ENCODE measurements around the gene WFDC5.
A peak's percentile ranks its signal among the peaks of the same experiment; 100 is the strongest.
"Not testable (repeated sequence)": the region's sequence is repeated elsewhere in the genome, so short reads cannot be mapped to it uniquely, and the experiment has no call there.

WFDC5 gene

GRCh38 chr20:45114465-45115385 lies at the start of gene WFDC5:
WFDC5 (minus strand) TSS chr20:45115174; CDS start chr20:45115083, 91 bp downstream.
- DNase-seq (ENCODE audit: extremely low read depth in 1 of 2, low read depth in 1 of 2): no peak

- DNase-seq (ENCODE audit: extremely low read depth in 1 of 2, low read depth in 1 of 2): no peak
Observed at GRCh38 chr20:45163083-45163803, 48.3 kb upstream of the WFDC5 start.

GRCh38 chr20:45157962-45158361 lies 43.0 kb upstream of the WFDC5 start:
- DNase-seq (ENCODE audit: extremely low read depth in 1 of 2, low read depth in 1 of 2): no peak

- DNase-seq (ENCODE audit: extremely low read depth in 1 of 2, low read depth in 1 of 2): no peak
Observed at GRCh38 chr20:45156713-45157112, 41.7 kb upstream of the WFDC5 start.

- not testable (repeated sequence) for DNase-seq (ENCODE audit: extremely low read depth in 1 of 2, low read depth in 1 of 2)
Observed at GRCh38 chr20:45154794-45155193, 39.8 kb upstream of the WFDC5 start.

GRCh38 chr20:45154183-45154582 lies 39.2 kb upstream of the WFDC5 start:
- no peak for DNase-seq (ENCODE audit: extremely low read depth in 1 of 2, low read depth in 1 of 2)

GRCh38 chr20:45153752-45154151 lies 38.8 kb upstream of the WFDC5 start:
- DNase-seq (ENCODE audit: extremely low read depth in 1 of 2, low read depth in 1 of 2): no peak

GRCh38 chr20:45153147-45153546 lies 38.2 kb upstream of the WFDC5 start:
- no peak for DNase-seq (ENCODE audit: extremely low read depth in 1 of 2, low read depth in 1 of 2)

GRCh38 chr20:45152405-45152804 lies 37.4 kb upstream of the WFDC5 start:
- DNase-seq (ENCODE audit: extremely low read depth in 1 of 2, low read depth in 1 of 2): no peak

- DNase-seq (ENCODE audit: extremely low read depth in 1 of 2, low read depth in 1 of 2): no peak
Observed at GRCh38 chr20:45149062-45149461, 34.1 kb upstream of the WFDC5 start.

GRCh38 chr20:45140836-45141235 lies 25.9 kb upstream of the WFDC5 start:
- DNase-seq (ENCODE audit: extremely low read depth in 1 of 2, low read depth in 1 of 2): no peak

GRCh38 chr20:45139733-45140375 lies 24.9 kb upstream of the WFDC5 start:
- not testable (repeated sequence) for DNase-seq (ENCODE audit: extremely low read depth in 1 of 2, low read depth in 1 of 2)

- DNase-seq (ENCODE audit: extremely low read depth in 1 of 2, low read depth in 1 of 2): peak in 1 of 2 donors; percentile 24
Observed at GRCh38 chr20:45138561-45139300, 23.8 kb upstream of the WFDC5 start.

- no peak for DNase-seq (ENCODE audit: extremely low read depth in 1 of 2, low read depth in 1 of 2)
Observed at GRCh38 chr20:45136911-45137310, 21.9 kb upstream of the WFDC5 start.

- no peak for DNase-seq (ENCODE audit: extremely low read depth in 1 of 2, low read depth in 1 of 2)
Observed at GRCh38 chr20:45128099-45128498, 13.1 kb upstream of the WFDC5 start.

GRCh38 chr20:45124365-45124764 lies 9.4 kb upstream of the WFDC5 start, which contains the start of gene WFDC12:
WFDC12 (minus strand) TSS chr20:45124465; CDS start chr20:45124447, 18 bp downstream.
- DNase-seq (ENCODE audit: extremely low read depth in 1 of 2, low read depth in 1 of 2): no peak

GRCh38 chr20:45121388-45121787 lies 6.4 kb upstream of the WFDC5 start:
- DNase-seq (ENCODE audit: extremely low read depth in 1 of 2, low read depth in 1 of 2): no peak

GRCh38 chr20:45119556-45120266 lies 4.7 kb upstream of the WFDC5 start:
- DNase-seq (ENCODE audit: extremely low read depth in 1 of 2, low read depth in 1 of 2): no peak

GRCh38 chr20:45118028-45118427 lies 3.1 kb upstream of the WFDC5 start:
- no peak for DNase-seq (ENCODE audit: extremely low read depth in 1 of 2, low read depth in 1 of 2)

- no peak for DNase-seq (ENCODE audit: extremely low read depth in 1 of 2, low read depth in 1 of 2)
Observed at GRCh38 chr20:45117581-45117980, 2.6 kb upstream of the WFDC5 start.

Data from activated CD8-positive, alpha-beta memory T cell treated with anti-CD3 and anti-CD28 coated beads for 1 hour (primary cell).